ENCODE data around the gene OR2T2. TPM values are rescaled to one million over a fixed set of nuclear protein-coding genes. Genes with fewer than 3 reads are reported as not detected.
"Not testable (repeated sequence)": the region's sequence is repeated elsewhere in the genome, so short reads cannot be mapped to it uniquely, and the experiment has no call there.

The OR2T2 gene
- total RNA-seq, 2 experiments from 2014 or later, result not detected

GRCh38 chr1:248496661-248497060 is 51.2 kb downstream of the OR2T2 start:
- CTCF ChIA-PET; H3K27me3 Mint-ChIP-seq; H3K4me3 Mint-ChIP-seq; H3K36me3 Mint-ChIP-seq (ENCODE audit: low read depth); H3K27me3 ChIP-seq (ENCODE audit: control insufficient read depth in 1 of 2, insufficient read depth in 2 of 2, low read length in 2 of 2); DNase-seq; H3K4me1 ChIP-seq (ENCODE audit: insufficient read depth, low read length); ATAC-seq (ENCODE audit: poor library complexity); intact Hi-C loops (cut with DNase I, micrococcal nuclease); H3K36me3 ChIP-seq (ENCODE audit: insufficient read depth, low read length); H3K9me3 Mint-ChIP-seq; H3K27ac ChIP-seq (ENCODE audit: low read depth in 1 of 2, low read length in 2 of 2); H3K4me1 Mint-ChIP-seq (ENCODE audit: low read depth); H3K4me3 ChIP-seq (ENCODE audit: low read length); H3K9me3 ChIP-seq (ENCODE audit: control insufficient read depth in 1 of 2, insufficient read depth in 1 of 2, low read length in 2 of 2); POLR2A ChIA-PET; H3K27ac Mint-ChIP-seq: not testable (repeated sequence)

DNA sequence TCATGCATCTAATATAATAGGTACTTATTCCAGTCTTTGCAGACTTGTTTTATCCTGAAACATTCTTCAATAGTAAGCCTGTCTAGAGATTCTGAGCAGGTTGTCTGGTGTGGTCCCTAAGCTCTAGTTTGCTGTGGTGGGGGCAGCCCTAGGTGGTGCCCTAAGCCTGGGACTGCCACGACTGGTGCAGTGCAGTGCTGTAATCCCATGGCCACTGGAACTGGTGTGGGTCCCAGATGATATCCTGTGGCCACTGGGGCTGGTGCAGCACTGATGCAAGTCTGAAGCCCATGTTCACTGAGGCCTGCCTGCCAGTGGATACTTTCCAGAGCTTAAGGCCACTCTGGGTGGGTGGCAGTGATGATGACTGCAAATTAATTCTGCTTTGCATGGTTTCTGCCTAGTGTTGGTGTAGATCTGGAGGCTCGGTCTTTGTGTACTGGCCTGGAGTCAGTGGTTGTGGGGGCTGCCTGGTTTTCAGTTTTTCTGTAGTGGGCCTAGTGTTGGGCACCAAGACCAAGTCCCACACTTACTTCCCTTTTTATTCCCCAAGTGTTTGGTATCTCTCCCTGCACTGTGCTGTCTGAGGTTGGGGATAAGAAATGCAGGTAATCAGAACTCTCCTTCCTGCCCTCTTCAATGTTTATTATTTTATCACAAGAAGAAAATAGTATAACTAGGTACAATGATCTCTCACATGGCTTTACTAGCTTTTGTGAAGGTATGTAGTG is 55.0 kb downstream of the OR2T2 start:
- ATAC-seq (ENCODE audit: poor library complexity); POLR2A ChIA-PET; H3K36me3 Mint-ChIP-seq (ENCODE audit: low read depth); H3K36me3 ChIP-seq (ENCODE audit: insufficient read depth, low read length); CTCF ChIA-PET; H3K27ac Mint-ChIP-seq; H3K4me3 ChIP-seq (ENCODE audit: low read length); DNase-seq; H3K9me3 ChIP-seq (ENCODE audit: control insufficient read depth in 1 of 2, insufficient read depth in 1 of 2, low read length in 2 of 2); intact Hi-C loops (cut with DNase I, micrococcal nuclease); H3K27me3 ChIP-seq (ENCODE audit: control insufficient read depth in 1 of 2, insufficient read depth in 2 of 2, low read length in 2 of 2); H3K27ac ChIP-seq (ENCODE audit: low read depth in 1 of 2, low read length in 2 of 2); H3K4me1 ChIP-seq (ENCODE audit: insufficient read depth, low read length); H3K9me3 Mint-ChIP-seq; H3K4me1 Mint-ChIP-seq (ENCODE audit: low read depth); H3K27me3 Mint-ChIP-seq; H3K4me3 Mint-ChIP-seq: not testable (repeated sequence)

Other genes with a start within 250 kb of the OR2T2 start
- gene OR2M3, start 248.4 kb upstream of the OR2T2 start, total RNA-seq, result not detected
- not detected for gene OR2M4, start 214.2 kb upstream of the OR2T2 start, total RNA-seq
- under 1 TPM in 1 of 2 experiments, not detected in 1; 0.25 TPM for gene OR2T33, start 167.7 kb upstream of the OR2T2 start, total RNA-seq
- gene OR2T12, start 142.2 kb upstream of the OR2T2 start, total RNA-seq, result not detected
- gene OR2M7, start 121.1 kb upstream of the OR2T2 start, total RNA-seq, result not detected
- not detected for gene OR14C36, start 96.9 kb upstream of the OR2T2 start, total RNA-seq
- not detected for gene OR2T4, start 84.0 kb upstream of the OR2T2 start, total RNA-seq
- not detected for gene OR2T6, start 69.9 kb upstream of the OR2T2 start, total RNA-seq
- not detected for gene OR2T1, start 42.6 kb upstream of the OR2T2 start, total RNA-seq
- gene OR2T3, start 27.7 kb downstream of the OR2T2 start, total RNA-seq, result not detected
- gene OR2T5, start 43.0 kb downstream of the OR2T2 start, total RNA-seq, result not detected
- not detected for gene OR2G6, start 62.4 kb downstream of the OR2T2 start, total RNA-seq
- not detected for gene OR2T29, start 117.1 kb downstream of the OR2T2 start, total RNA-seq
- gene OR2T34, start 129.1 kb downstream of the OR2T2 start, total RNA-seq, result not detected
- not detected for gene OR2T10, start 152.1 kb downstream of the OR2T2 start, total RNA-seq
- gene OR2T11, start 189.5 kb downstream of the OR2T2 start, total RNA-seq, result not detected
- gene OR2T35, start 199.6 kb downstream of the OR2T2 start, total RNA-seq, result not detected
- not detected for gene OR2T27, start 209.9 kb downstream of the OR2T2 start, total RNA-seq

Data from CD4-positive, alpha-beta T cell (primary cell).